Endothelial cell of umbilical vein (primary cell): Measurements from ENCODE around the gene ASNSD1. TPM values are rescaled to one million over a fixed set of nuclear protein-coding genes. Genes with fewer than 3 reads are reported as not detected.

Experiments
- BruUV-seq: library from RNA; stranded (reverse); fragments of 400-500 nt; replicated peaks from 2 replicates; lab custom pipeline; 2021; lab: Mats Ljungman, UMichigan
- CTCF ChIA-PET: fragments of 300-600, 350-600 bp; sonication (Branson Sonifier 250); formaldehyde crosslinking; loops from one replicate; lab custom pipeline; 2021; ENCODE audit warnings: antibody characterized with exemption, inconsistent platforms; lab: Charles Lee
- POLR2A ChIA-PET: fragments of 300-600, 350-600 bp; sonication (Branson Sonifier 250); formaldehyde crosslinking; loops from one replicate; lab custom pipeline; 2021; ENCODE audit warnings: antibody characterized with exemption, inconsistent platforms; lab: Charles Lee
- DNase-seq: peaks from one replicate; pipeline ENCODE4 v3.0.0-alpha.2; 2011; ENCODE audit warnings: low read depth, low spot score
- FAIRE-seq: peaks from 2 replicates; lab custom pipeline; 2011; peaks lifted over from hg19 to GRCh38; lab: Jason Lieb, UNC
- H2AFZ ChIP-seq: 2 replicates; pipeline ENCODE4 v1.6.0; 2012; ENCODE audit warnings: low read depth, low read length, control low read depth, inconsistent platforms
- H3K27ac ChIP-seq: 2 replicates; pipeline ENCODE4 v1.5.1; 2011; ENCODE audit warnings: low read depth, mild to moderate bottlenecking, control low read depth, low read length, moderate library complexity; ENCODE audit not compliant: insufficient read depth
- H3K27me3 ChIP-seq, 2 experiments: 2 replicates each; pipeline versions ENCODE4 v1.6.0 to v1.6.1; 2011; ENCODE audit warnings: low read length in 2 of 2, mixed read lengths in 1 of 2; ENCODE audit not compliant: control insufficient read depth in 2 of 2, insufficient read depth in 2 of 2
- H3K36me3 ChIP-seq, 2 experiments: 2 replicates in 1 of 2; 3 replicates in 1 of 2; pipeline ENCODE4 v1.5.1; 2011; ENCODE audit warnings: low read length in 2 of 2, mild to moderate bottlenecking in 1 of 2, moderate library complexity in 1 of 2; ENCODE audit not compliant: control insufficient read depth in 2 of 2, insufficient read depth in 2 of 2; ENCODE audit errors: extremely low read depth in 1 of 2
- H3K4me1 ChIP-seq: 3 replicates; pipeline ENCODE4 v1.5.1; 2011; ENCODE audit warnings: mild to moderate bottlenecking, low read length; ENCODE audit not compliant: control insufficient read depth, insufficient read depth; ENCODE audit errors: extremely low read depth
- H3K4me2 ChIP-seq: 2 replicates; pipeline ENCODE4 v1.6.1; 2011; ENCODE audit warnings: low read length, control low read depth, mixed read lengths; ENCODE audit not compliant: insufficient read depth
- H3K4me3 ChIP-seq, 3 experiments: fragments of 200-600 bp in 1 of 3; sonication (generic), shearing (Covaris generic) in 1 of 3; replicated peaks in 1 of 3; 2 replicates each; pipeline ENCODE4 v1.5.1; 2011 to 2016; ENCODE audit warnings: control low read depth in 3 of 3, low read length in 3 of 3, mild to moderate bottlenecking in 2 of 3, inconsistent platforms in 1 of 3, low read depth in 1 of 3, moderate library complexity in 1 of 3; ENCODE audit not compliant: insufficient read depth in 1 of 3
- H3K79me2 ChIP-seq: 2 replicates; pipeline ENCODE4 v1.6.0; 2012; ENCODE audit warnings: low read length, inconsistent platforms; ENCODE audit not compliant: control insufficient read depth, insufficient read depth
- H3K9ac ChIP-seq: replicated peaks from 2 replicates; pipeline ENCODE3; 2011; ENCODE audit warnings: low read length, control low read depth; ENCODE audit not compliant: insufficient read depth; ENCODE audit errors: extremely low read depth
- H3K9me1 ChIP-seq: replicated peaks from 3 replicates; pipeline ENCODE4 v1.6.0; 2011; ENCODE audit warnings: mild to moderate bottlenecking, low read length; ENCODE audit not compliant: control insufficient read depth, insufficient read depth; ENCODE audit errors: extremely low read depth
- H3K9me3 ChIP-seq: replicated peaks from 2 replicates; pipeline ENCODE4 v1.5.1; 2012; ENCODE audit warnings: low read length, inconsistent platforms; ENCODE audit not compliant: control insufficient read depth, insufficient read depth
- H4K20me1 ChIP-seq: replicated peaks from 2 replicates; pipeline ENCODE3; 2011; ENCODE audit warnings: mild to moderate bottlenecking, low read length; ENCODE audit not compliant: control insufficient read depth, insufficient read depth; ENCODE audit errors: extremely low read depth
- CTCF ChIP-seq, 2 donors: IDR thresholded peaks; 1 replicate in 1 of 2; 2 replicates in 1 of 2; pipeline ENCODE4 v1.5.1; 2011; ENCODE audit warnings: low read length in 2 of 2, mild to moderate bottlenecking in 2 of 2, moderate library complexity in 2 of 2, control low read depth in 1 of 2, inconsistent platforms in 1 of 2, low read depth in 1 of 2; ENCODE audit not compliant: insufficient read depth in 1 of 2; ENCODE audit errors: extremely low read depth in 1 of 2
- EZH2 ChIP-seq: IDR thresholded peaks from 2 replicates; pipeline ENCODE4 v1.6.1; 2012; ENCODE audit warnings: borderline replicate concordance, low read depth, mild to moderate bottlenecking, moderate library complexity, low read length, inconsistent platforms; ENCODE audit not compliant: severe bottlenecking
- FOS ChIP-seq: IDR thresholded peaks from 2 replicates; pipeline ENCODE4 v1.6.1; 2011; ENCODE audit warnings: mild to moderate bottlenecking, low read length, moderate library complexity, borderline replicate concordance; ENCODE audit not compliant: insufficient read depth
- GATA2 ChIP-seq: IDR thresholded peaks from 2 replicates; pipeline ENCODE4 v1.7.0; 2011; ENCODE audit warnings: low read depth, mild to moderate bottlenecking, moderate library complexity, mixed read lengths, low read length; ENCODE audit not compliant: insufficient read length, insufficient read depth
- JUN ChIP-seq: IDR thresholded peaks from 2 replicates; pipeline ENCODE4 v1.6.1; 2011; ENCODE audit warnings: borderline replicate concordance, low read depth; ENCODE audit not compliant: insufficient read length, insufficient read depth
- MYC ChIP-seq: IDR thresholded peaks from one replicate; pipeline ENCODE4 v1.6.1; 2011; ENCODE audit warnings: mild to moderate bottlenecking, low read depth, low read length
- POLR2A ChIP-seq: IDR thresholded peaks from 2 replicates; pipeline ENCODE4 v1.6.1; 2012; ENCODE audit warnings: low read depth, mild to moderate bottlenecking, control low read depth, low read length
- POLR2AphosphoS5 ChIP-seq: IDR thresholded peaks from 2 replicates; pipeline ENCODE4 v1.6.1; 2012; ENCODE audit warnings: low read depth, mild to moderate bottlenecking, control low read depth, low read length, moderate library complexity; ENCODE audit not compliant: insufficient read depth
- dilution Hi-C: fragments of 300-500 bp; cut with MboI; formaldehyde crosslinking; loops from one replicate; pipeline ENCODE4 v1.15.0; 2019; ENCODE audit warnings: low sequenced_read_pairs; ENCODE audit not compliant: extremely low pct_ligation_motif_present
- intact Hi-C: fragments of 100-400 bp; cut with micrococcal nuclease; formaldehyde crosslinking; loops from one replicate; pipeline ENCODE4 v1.10.0; 2022
- polyA plus RNA-seq, 4 experiments: library from polyadenylated mRNA; depleted of rRNA in 3 of 4; stranded (reverse) in 3 of 4; unstranded in 1 of 4; fragments of >200 nt; gene quantifications; 2 replicates each; pipeline versions ENCODE4 v1.2.1 to v1.2.3, GENCODE V29; 2011 to 2012; ENCODE audit warnings: missing spikeins in 1 of 4
- total RNA-seq: library from RNA; stranded (reverse); gene quantifications from 2 replicates; pipeline ENCODE4 v1.2.3, GENCODE V29; 2021
- TF ChIP-seq, protein P1 (sequence below): IDR thresholded peaks from 2 replicates; pipeline ENCODE4 v1.6.1; 2011; ENCODE audit not compliant: insufficient read depth, insufficient read length

Gene ASNSD1
- total and polyA plus RNA-seq, 2 donors (not counting 3 experiments of a cell fraction or from before 2014, with no cell fraction given) = 15.8 to 39.5 TPM

- intact Hi-C loops = loop anchor here (1.0 kb wide), 1 partner anchor 11 kb away; the partner anchor contains the start of gene ANKAR
- Histone ChIP-seq H3K79me2 (no peaks in the 10 kb centered on the region), H3K27me3 (no peaks in the 10 kb centered on the region), H3K4me1 (peaks cover 10% of the 10 kb centered on the region), H3K36me3 (no peaks in the 10 kb centered on the region), H3K4me3 (no peak overlapping the region), H4K20me1 (no peaks in the 10 kb centered on the region), H3K27ac (no peak overlapping the region), H3K9me3 (no peaks in the 10 kb centered on the region), H3K4me2 (no peak overlapping the region), H2AFZ (no peak overlapping the region), H3K9me1 (no peaks in the 10 kb centered on the region), H3K9ac (no peak overlapping the region)
- TF ChIP-seq POLR2AphosphoS5 (no peak), JUN (no peak), CTCF (IDR thresholded peaks at IDR 0.05; ENCODE audit: extremely low read depth in 1 of 2, insufficient read depth in 1 of 2, low read depth in 1 of 2, low read length in 2 of 2) (no peak), EZH2 (no peak), GATA2 (no peak), FOS (no peak), MYC (no peak), POLR2A (no peak)
- TF ChIP-seq, protein P1, sequence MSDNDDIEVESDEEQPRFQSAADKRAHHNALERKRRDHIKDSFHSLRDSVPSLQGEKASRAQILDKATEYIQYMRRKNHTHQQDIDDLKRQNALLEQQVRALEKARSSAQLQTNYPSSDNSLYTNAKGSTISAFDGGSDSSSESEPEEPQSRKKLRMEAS = no peak
- FAIRE-seq = no peak
- no peak for DNase-seq
- no TSS peak for BruUV-seq
- ChIA-PET CTCF (interaction anchor here (0.8 to 2.4 kb wide), 4 partner anchors 9 to 24 kb away, joined by 4 to 16 read pairs (median 10); partner anchors contain the start of genes ANKAR and ASNSD1), POLR2A (no interaction called here)
- dilution Hi-C loops = no loop called here
Observed at GRCh38 chr2:189684811-189685210, 23.6 kb downstream of the ASNSD1 start.
